GF-D8 (cell line): Measurements from ENCODE around the gene ING5.
"Not testable (repeated sequence)": the region's sequence is repeated elsewhere in the genome, so short reads cannot be mapped to it uniquely, and the experiment has no call there.

Experiments used
- DNase-seq: peaks from one replicate; lab custom pipeline; 2025; lab: John Stamatoyannopoulos, UW

ING5 gene

GRCh38 chr2:241701399-241702154 lies at the start of gene ING5:
TSS of gene ING5 (plus strand) at chr2:241702039. CDS start at chr2:241702066, 27 bp downstream.
- peak; percentile 81 for DNase-seq

- DNase-seq, result no peak
Measured at GRCh38 chr2:241652142-241652541, 49.7 kb upstream of the ING5 start.

GRCh38 chr2:241652722-241653121 lies 49.1 kb upstream of the ING5 start:
- DNase-seq, result no peak

GRCh38 chr2:241653210-241653750 lies 48.6 kb upstream of the ING5 start:
- no peak for DNase-seq

- DNase-seq, result no peak
Measured at GRCh38 chr2:241654551-241654950, 47.3 kb upstream of the ING5 start.

GRCh38 chr2:241655516-241656189 lies 46.2 kb upstream of the ING5 start:
- DNase-seq, result no peak

- DNase-seq, result no peak
Measured at GRCh38 chr2:241656190-241656741, 45.6 kb upstream of the ING5 start.

GRCh38 chr2:241657786-241658254 lies 44.0 kb upstream of the ING5 start:
- DNase-seq, result no peak

- DNase-seq, result no peak
Measured at GRCh38 chr2:241658296-241658695, 43.5 kb upstream of the ING5 start.

GRCh38 chr2:241659150-241659739 lies 42.6 kb upstream of the ING5 start:
- no peak for DNase-seq

GRCh38 chr2:241660593-241661213 lies 41.1 kb upstream of the ING5 start:
- DNase-seq, result no peak

- not testable (repeated sequence) for DNase-seq
Measured at GRCh38 chr2:241662731-241663130, 39.1 kb upstream of the ING5 start.

- DNase-seq, result no peak
Measured at GRCh38 chr2:241665731-241666440, 36.0 kb upstream of the ING5 start.

- DNase-seq, result no peak
Measured at GRCh38 chr2:241666627-241667400, 35.0 kb upstream of the ING5 start.

GRCh38 chr2:241668354-241668753 lies 33.5 kb upstream of the ING5 start:
- DNase-seq, result no peak

GRCh38 chr2:241668839-241669238 lies 33.0 kb upstream of the ING5 start:
- no peak for DNase-seq

GRCh38 chr2:241670333-241671110 lies 31.3 kb upstream of the ING5 start:
- DNase-seq, result no peak

GRCh38 chr2:241671457-241672240 lies 30.2 kb upstream of the ING5 start:
- no peak for DNase-seq
